WERI-Rb-1 (cell line): Measurements from ENCODE around the gene TUBB1.

Source experiments
- DNase-seq: peaks from one replicate; pipeline ENCODE4 v3.0.0-alpha.2; 2020
- H3K27ac ChIP-seq: fragments of 250-450 bp; sonication (Bioruptor Pico); 2 replicates; pipeline ENCODE4 v1.5.1; 2020; ENCODE audit warnings: mild to moderate bottlenecking, moderate library complexity
- H3K27me3 ChIP-seq: fragments of 250-450 bp; sonication (Bioruptor Pico); 2 replicates; pipeline ENCODE4 v1.5.1; 2021; ENCODE audit warnings: mild to moderate bottlenecking, low read depth, moderate library complexity; ENCODE audit not compliant: insufficient read depth, severe bottlenecking
- H3K36me3 ChIP-seq: fragments of 250-450 bp; sonication (Bioruptor Pico); 2 replicates; pipeline ENCODE4 v1.5.1; 2020; ENCODE audit warnings: mild to moderate bottlenecking, moderate library complexity
- H3K4me3 ChIP-seq: 2 replicates; pipeline ENCODE4 v1.5.1; 2011; ENCODE audit warnings: low read depth, mild to moderate bottlenecking, control low read depth, low read length
- H3K9me3 ChIP-seq: fragments of 250-450 bp; sonication (Bioruptor Pico); 2 replicates; pipeline ENCODE4 v1.5.1; 2021; ENCODE audit warnings: mild to moderate bottlenecking, moderate library complexity; ENCODE audit not compliant: severe bottlenecking
- TF ChIP-seq, protein P1 (sequence below): IDR thresholded peaks from 2 replicates; pipeline ENCODE4 v1.5.1; 2011; ENCODE audit warnings: low read depth, mild to moderate bottlenecking, control low read depth, inconsistent platforms, low read length

The TUBB1 gene

DNA sequence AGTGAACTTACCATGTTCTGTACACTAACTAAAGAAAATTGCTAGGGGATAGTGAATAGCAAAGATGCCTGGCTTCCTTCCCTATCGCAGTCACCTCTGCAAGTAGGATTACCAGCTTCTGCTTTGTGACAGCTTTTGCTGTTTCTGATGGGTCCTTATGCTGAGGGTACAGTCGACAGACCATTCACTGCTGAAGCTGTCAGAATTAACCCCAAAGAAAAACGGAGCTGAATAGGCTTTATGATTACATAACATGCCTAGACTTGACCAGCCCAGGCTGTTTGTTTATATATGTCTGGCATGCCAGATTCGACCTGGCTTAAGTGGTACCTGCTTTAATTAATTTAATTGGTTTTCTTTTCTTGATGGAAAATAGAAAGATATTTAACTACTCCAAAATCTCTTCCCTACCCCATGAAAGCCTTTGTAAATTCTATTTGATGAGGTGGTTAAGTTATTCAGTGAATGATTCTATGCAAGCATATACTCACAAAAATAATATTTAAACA, 45.0 kb downstream of the TUBB1 start:
- Histone ChIP-seq H3K27me3 (no peaks in the 10 kb centered on the region), H3K4me3 (peak overlapping the region; percentile 31), H3K27ac (peak overlapping the region; percentile 74), H3K9me3 (no peaks in the 10 kb centered on the region), H3K36me3 (no peaks in the 10 kb centered on the region)
- TF ChIP-seq, protein P1, sequence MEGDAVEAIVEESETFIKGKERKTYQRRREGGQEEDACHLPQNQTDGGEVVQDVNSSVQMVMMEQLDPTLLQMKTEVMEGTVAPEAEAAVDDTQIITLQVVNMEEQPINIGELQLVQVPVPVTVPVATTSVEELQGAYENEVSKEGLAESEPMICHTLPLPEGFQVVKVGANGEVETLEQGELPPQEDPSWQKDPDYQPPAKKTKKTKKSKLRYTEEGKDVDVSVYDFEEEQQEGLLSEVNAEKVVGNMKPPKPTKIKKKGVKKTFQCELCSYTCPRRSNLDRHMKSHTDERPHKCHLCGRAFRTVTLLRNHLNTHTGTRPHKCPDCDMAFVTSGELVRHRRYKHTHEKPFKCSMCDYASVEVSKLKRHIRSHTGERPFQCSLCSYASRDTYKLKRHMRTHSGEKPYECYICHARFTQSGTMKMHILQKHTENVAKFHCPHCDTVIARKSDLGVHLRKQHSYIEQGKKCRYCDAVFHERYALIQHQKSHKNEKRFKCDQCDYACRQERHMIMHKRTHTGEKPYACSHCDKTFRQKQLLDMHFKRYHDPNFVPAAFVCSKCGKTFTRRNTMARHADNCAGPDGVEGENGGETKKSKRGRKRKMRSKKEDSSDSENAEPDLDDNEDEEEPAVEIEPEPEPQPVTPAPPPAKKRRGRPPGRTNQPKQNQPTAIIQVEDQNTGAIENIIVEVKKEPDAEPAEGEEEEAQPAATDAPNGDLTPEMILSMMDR: no peak
- peak; percentile 51 for DNase-seq

DNA sequence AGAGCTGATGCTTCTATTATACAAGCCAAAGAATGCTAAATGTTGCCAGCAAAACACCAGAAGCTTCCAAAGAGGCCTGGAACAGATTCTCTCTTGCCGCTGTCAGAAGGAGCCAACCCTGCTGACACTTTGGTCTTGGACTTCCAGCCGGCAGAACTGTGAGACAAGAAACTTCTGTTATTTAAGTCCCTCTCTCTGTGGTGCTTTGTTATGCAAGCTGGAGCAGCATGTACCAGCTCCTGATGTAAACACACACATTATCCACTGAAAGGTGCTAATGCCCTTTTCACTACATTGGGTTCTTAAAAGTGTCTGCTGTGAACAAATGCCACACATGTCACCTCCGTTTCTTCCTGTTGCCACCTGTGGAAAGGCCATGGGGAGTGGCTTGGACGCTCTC, 49.3 kb downstream of the TUBB1 start:
- Histone ChIP-seq H3K36me3 (no peaks in the 10 kb centered on the region), H3K27me3 (no peaks in the 10 kb centered on the region)
- TF ChIP-seq, protein P1: no peak

DNA sequence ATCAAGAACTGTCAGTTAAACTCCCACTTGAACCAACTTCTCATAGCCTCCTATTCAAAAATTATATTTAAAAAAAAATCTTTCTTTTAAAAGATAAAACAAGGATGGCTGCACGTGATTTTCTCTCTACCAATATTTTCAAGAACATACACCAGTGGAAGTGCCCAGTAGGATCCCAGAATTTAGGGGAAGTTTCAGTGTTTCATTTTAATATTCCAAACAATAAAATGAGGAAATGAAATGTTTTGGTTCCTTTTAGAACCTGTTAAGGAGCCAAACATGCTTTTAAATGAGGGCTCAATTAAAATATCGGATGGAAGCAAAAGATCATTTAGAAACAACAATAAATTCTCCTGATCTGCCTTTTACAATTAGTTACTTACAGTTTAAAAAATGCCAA, 49.8 kb downstream of the TUBB1 start:
- no peak overlapping the region for H3K4me3 ChIP-seq
- no peaks in the 10 kb centered on the region for H3K27me3 ChIP-seq
- TF ChIP-seq, protein P1: no peak
- H3K36me3 ChIP-seq: no peaks in the 10 kb centered on the region
- H3K27ac ChIP-seq: no peak overlapping the region
- no peaks in the 10 kb centered on the region for H3K9me3 ChIP-seq
- no peak for DNase-seq

More for the DNA sequence above, 49.3 kb downstream of the TUBB1 start:
- no peak for DNase-seq
- Histone ChIP-seq H3K9me3 (no peaks in the 10 kb centered on the region), H3K27ac (no peak overlapping the region), H3K4me3 (no peak overlapping the region)

DNA sequence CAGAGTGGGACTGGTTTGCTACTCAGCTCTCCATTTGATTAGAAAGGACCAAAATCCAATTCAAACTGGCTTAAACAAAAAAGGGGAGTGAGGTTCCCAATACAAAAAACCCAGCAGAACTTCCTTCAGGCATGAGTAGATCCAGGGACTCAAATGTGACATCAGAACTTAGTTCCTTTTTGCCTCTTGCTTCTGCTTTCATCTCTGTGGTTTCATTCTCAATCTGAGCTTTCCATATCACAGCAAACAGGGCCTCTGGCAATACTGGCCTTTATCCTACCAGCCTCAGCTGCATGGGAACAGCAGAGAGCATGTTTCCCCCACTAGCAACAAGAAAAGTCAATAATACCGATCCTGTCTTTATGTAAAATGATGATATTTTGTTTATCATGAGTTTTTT, 52.0 kb downstream of the TUBB1 start:
- no peaks in the 10 kb centered on the region for H3K36me3 ChIP-seq
- no peaks in the 10 kb centered on the region for H3K9me3 ChIP-seq
- no peak overlapping the region for H3K4me3 ChIP-seq
- TF ChIP-seq, protein P1: no peak
- no peak overlapping the region for H3K27ac ChIP-seq
- no peak for DNase-seq
- no peaks in the 10 kb centered on the region for H3K27me3 ChIP-seq

DNA sequence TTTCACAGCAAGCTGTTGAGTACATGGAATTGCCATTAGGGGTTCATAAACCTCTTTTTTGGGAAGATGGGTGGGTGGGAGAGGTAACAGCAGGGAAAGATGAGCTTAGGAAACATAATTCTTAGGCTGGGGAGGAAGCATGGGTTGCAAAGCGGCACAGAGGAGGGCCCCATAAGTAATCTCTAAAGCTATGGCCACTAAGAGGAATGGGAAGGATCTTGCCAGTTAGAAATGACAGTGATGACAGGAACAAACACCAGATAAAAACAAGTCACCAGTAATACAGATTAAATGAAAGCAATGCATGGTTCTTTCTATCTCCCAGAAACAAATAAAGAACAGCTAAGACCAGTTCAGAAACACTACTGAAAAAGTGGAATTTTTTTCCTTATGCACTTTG, 54.4 kb downstream of the TUBB1 start:
- DNase-seq: no peak
- TF ChIP-seq, protein P1: no peak
- Histone ChIP-seq H3K4me3 (no peak overlapping the region), H3K9me3 (no peaks in the 10 kb centered on the region), H3K27me3 (no peaks in the 10 kb centered on the region), H3K27ac (no peak overlapping the region), H3K36me3 (no peaks in the 10 kb centered on the region)

DNA sequence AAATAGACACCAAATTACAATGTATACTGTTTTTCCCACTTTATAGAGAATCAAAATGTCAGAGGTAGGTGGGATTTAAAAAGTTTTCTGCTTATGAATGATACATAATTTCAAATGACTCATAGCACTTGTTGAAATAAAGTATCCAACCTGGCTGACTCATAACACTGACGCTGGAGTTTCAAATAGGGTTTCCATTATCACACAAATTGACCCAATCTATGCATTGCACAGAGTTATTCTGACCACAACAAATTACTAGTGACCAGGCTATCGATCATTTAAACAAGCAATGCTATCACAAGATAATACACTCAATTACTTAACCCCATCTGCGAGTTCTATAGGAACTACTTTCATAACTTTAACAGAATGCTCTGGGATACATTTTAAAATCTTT, 55.2 kb downstream of the TUBB1 start:
- TF ChIP-seq, protein P1: no peak
- no peak for DNase-seq
- Histone ChIP-seq H3K9me3 (no peaks in the 10 kb centered on the region), H3K4me3 (no peak overlapping the region), H3K27ac (no peak overlapping the region), H3K36me3 (no peaks in the 10 kb centered on the region), H3K27me3 (no peaks in the 10 kb centered on the region)
